ENCODE results near the gene GZF1. TPM values are rescaled to one million over a fixed set of nuclear protein-coding genes. Genes with fewer than 3 reads are reported as not detected.

The GZF1 gene
- total RNA-seq, 1 donor from 2014 or later: 13.9 TPM

GRCh38 chr20:23401051-23401450 is 39.1 kb downstream of the GZF1 start:
- H3K36me3 Mint-ChIP-seq: peaks cover 14% of the 10 kb centered on the region
- H3K27me3 Mint-ChIP-seq (ENCODE audit: low read depth): no peaks in the 10 kb centered on the region
- no peaks in the 10 kb centered on the region for H3K9me3 Mint-ChIP-seq
- H3K4me1 Mint-ChIP-seq: peaks cover 3% of the 10 kb centered on the region
- no peak overlapping the region for H3K27ac Mint-ChIP-seq
- no peak overlapping the region for H3K4me3 Mint-ChIP-seq
- no peak for DNase-seq (ENCODE audit: low spot score in 2 of 2, unreplicated experiment in 2 of 2)
- TF ChIP-seq CTCF (IDR thresholded peaks at IDR 0.05; ENCODE audit: unreplicated experiment): no peak

- H3K27ac Mint-ChIP-seq: no peak overlapping the region
- peaks cover 3% of the 10 kb centered on the region for H3K4me1 Mint-ChIP-seq
- no peak overlapping the region for H3K4me3 Mint-ChIP-seq
- peaks cover 10% of the 10 kb centered on the region for H3K36me3 Mint-ChIP-seq
- peaks cover 4% of the 10 kb centered on the region for H3K9me3 Mint-ChIP-seq
- TF ChIP-seq CTCF (IDR thresholded peaks at IDR 0.05; ENCODE audit: unreplicated experiment): no peak
- no peaks in the 10 kb centered on the region for H3K27me3 Mint-ChIP-seq (ENCODE audit: low read depth)
- no peak for DNase-seq (ENCODE audit: low spot score in 2 of 2, unreplicated experiment in 2 of 2)
These were observed 41.8 kb downstream of the GZF1 start for GRCh38 chr20:23403751-23404150.

- Mint-ChIP-seq H3K9me3 (peaks cover 4% of the 10 kb centered on the region), H3K27me3 (ENCODE audit: low read depth) (no peaks in the 10 kb centered on the region), H3K4me3 (no peak overlapping the region), H3K27ac (peak overlapping the region; percentile 19), H3K36me3 (peaks cover 10% of the 10 kb centered on the region), H3K4me1 (peaks cover 3% of the 10 kb centered on the region)
- no peak for DNase-seq (ENCODE audit: low spot score in 2 of 2, unreplicated experiment in 2 of 2)
- TF ChIP-seq CTCF (IDR thresholded peaks at IDR 0.05; ENCODE audit: unreplicated experiment): no peak
These were observed 42.2 kb downstream of the GZF1 start for GRCh38 chr20:23404196-23404595.

- Mint-ChIP-seq H3K9me3 (peaks cover 4% of the 10 kb centered on the region), H3K4me1 (peaks cover 13% of the 10 kb centered on the region), H3K27me3 (ENCODE audit: low read depth) (no peaks in the 10 kb centered on the region), H3K4me3 (no peak overlapping the region), H3K27ac (no peak overlapping the region), H3K36me3 (peaks cover 5% of the 10 kb centered on the region)
- no peak for DNase-seq (ENCODE audit: low spot score in 2 of 2, unreplicated experiment in 2 of 2)
- TF ChIP-seq CTCF (IDR thresholded peaks at IDR 0.05; ENCODE audit: unreplicated experiment): no peak
These were observed 44.9 kb downstream of the GZF1 start for GRCh38 chr20:23406880-23407279.

- Mint-ChIP-seq H3K4me1 (peaks cover 19% of the 10 kb centered on the region), H3K27me3 (ENCODE audit: low read depth) (no peaks in the 10 kb centered on the region), H3K9me3 (peaks cover 4% of the 10 kb centered on the region), H3K36me3 (no peaks in the 10 kb centered on the region), H3K27ac (no peak overlapping the region), H3K4me3 (no peak overlapping the region)
- DNase-seq (ENCODE audit: low spot score in 2 of 2, unreplicated experiment in 2 of 2): no peak
- TF ChIP-seq CTCF (IDR thresholded peaks at IDR 0.05; ENCODE audit: unreplicated experiment): no peak
These were observed 45.9 kb downstream of the GZF1 start for GRCh38 chr20:23407781-23408464.

All from mesothelial cell of epicardium (in vitro differentiated cells).